T-cell (primary cell): ENCODE data around the gene BPIFA1. TPM values are rescaled to one million over a fixed set of nuclear protein-coding genes. Genes with fewer than 3 reads are reported as not detected.

Source experiments
- ATAC-seq, 4 experiments: fragments of 200-7000 bp in 3 of 4; fragments of 150-1000 bp in 1 of 4; cut with Tn5 transposase; replicated peaks in 1 of 4; 1 replicate in 3 of 4; 2 replicates in 1 of 4; pipeline ENCODE4 v1.10.0; 2021; ENCODE audit warnings: moderate library complexity in 3 of 4, mild to moderate bottlenecking in 2 of 4, moderate number of reproducible peaks in 1 of 4
- CTCF ChIA-PET, 2 donors: fragments of 300-600 bp; sonication (Branson Sonifier 250); formaldehyde crosslinking; loops; one replicate each; lab custom pipeline; 2022; ENCODE audit warnings: antibody characterized with exemption in 2 of 2; lab: Charles Lee
- POLR2A ChIA-PET, 2 donors: fragments of 300-600 bp; sonication (Branson Sonifier 250); formaldehyde crosslinking; loops; one replicate each; lab custom pipeline; 2022; ENCODE audit warnings: antibody characterized with exemption in 2 of 2; lab: Charles Lee
- DNase-seq, 35 experiments: peaks; one replicate each; pipeline versions ENCODE4 v3.0.0 to v3.0.0-alpha.2; 2013 to 2023
- H3K27ac ChIP-seq: one replicate; pipeline ENCODE4 v1.5.1; 2013; ENCODE audit warnings: low read length
- H3K27me3 ChIP-seq, 2 experiments: replicated peaks in 1 of 2; 1 replicate in 1 of 2; 2 replicates in 1 of 2; pipeline versions ENCODE4 v1.6.1 to v1.7.0; 2013; ENCODE audit warnings: low read length in 1 of 2, mixed read lengths in 1 of 2; ENCODE audit not compliant: control insufficient read depth in 2 of 2, insufficient read depth in 2 of 2; ENCODE audit errors: extremely low read depth in 1 of 2
- H3K36me3 ChIP-seq, 2 donors: 1 replicate in 1 of 2; 2 replicates in 1 of 2; pipeline versions ENCODE4 v1.6.1 to v1.7.0; 2013; ENCODE audit warnings: low read length in 1 of 2; ENCODE audit not compliant: control insufficient read depth in 2 of 2, insufficient read depth in 1 of 2; ENCODE audit errors: extremely low read depth in 1 of 2
- H3K4me1 ChIP-seq, 2 experiments: 1 replicate in 1 of 2; 2 replicates in 1 of 2; pipeline versions ENCODE4 v1.6.1 to v1.7.0; 2013; ENCODE audit warnings: low read length in 2 of 2, mixed read lengths in 1 of 2; ENCODE audit not compliant: insufficient read depth in 2 of 2, control insufficient read depth in 1 of 2; ENCODE audit errors: extremely low read depth in 1 of 2
- H3K4me3 ChIP-seq, 2 donors: 1 replicate in 1 of 2; 2 replicates in 1 of 2; pipeline versions ENCODE4 v1.5.1 to v1.7.0; 2013; ENCODE audit warnings: mild to moderate bottlenecking in 2 of 2, low read length in 1 of 2, moderate library complexity in 1 of 2; ENCODE audit not compliant: control insufficient read depth in 1 of 2; ENCODE audit errors: extremely low read depth in 1 of 2
- H3K9me3 ChIP-seq: 2 replicates; pipeline ENCODE4 v1.7.0; 2013
- H3K27ac Mint-ChIP-seq, 2 donors: one replicate each; pipeline ENCODE4 v1.8.0; 2020 to 2021; ENCODE audit warnings: mild to moderate bottlenecking in 2 of 2, mixed read lengths in 2 of 2
- H3K27me3 Mint-ChIP-seq, 2 donors: one replicate each; pipeline ENCODE4 v1.8.0; 2021 to 2022; ENCODE audit warnings: mixed read lengths in 2 of 2
- H3K36me3 Mint-ChIP-seq: one replicate; pipeline ENCODE4 v1.8.0; 2021; ENCODE audit warnings: mixed read lengths
- H3K4me1 Mint-ChIP-seq, 3 donors: one replicate each; pipeline ENCODE4 v1.8.0; 2020 to 2022; ENCODE audit warnings: mixed read lengths in 3 of 3, mild to moderate bottlenecking in 1 of 3
- H3K4me3 Mint-ChIP-seq, 3 donors: one replicate each; pipeline ENCODE4 v1.8.0; 2020 to 2022; ENCODE audit warnings: mild to moderate bottlenecking in 3 of 3, mixed read lengths in 3 of 3, moderate library complexity in 3 of 3
- H3K9me3 Mint-ChIP-seq, 3 donors: one replicate each; pipeline ENCODE4 v1.8.0; 2020 to 2022; ENCODE audit warnings: mixed read lengths in 3 of 3
- WGBS: methylation state at CpG from one replicate; pipeline ENCODE4 v1.1.5; 2013; ENCODE audit warnings: missing lambda C conversion rate; ENCODE audit not compliant: insufficient coverage; 5-methylcytosine and 5-hydroxymethylcytosine counted together
- total RNA-seq, 35 experiments: library from RNA in 6 of 35; stranded (reverse) in 6 of 35; fragments of 120-200 nt in 1 of 35; gene quantifications; one replicate each; pipeline versions ENCODE4 v1.2.1 to v1.2.4 and lab custom pipeline; 2013 to 2026

Gene BPIFA1
- total RNA-seq, 5 donors from 2014 or later (not counting 1 experiment from before 2014, with no cell fraction given), result not detected

- Mint-ChIP-seq H3K27me3 (peaks cover 30 to 48% of the 10 kb centered on the region in 2 donors), H3K4me1 (no peaks in the 10 kb centered on the region), H3K9me3 (no peaks in the 10 kb centered on the region), H3K4me3 (no peak overlapping the region), H3K36me3 (no peaks in the 10 kb centered on the region), H3K27ac (no peak overlapping the region)
- Histone ChIP-seq H3K9me3 (no peaks in the 10 kb centered on the region), H3K4me1 (no peaks in the 10 kb centered on the region), H3K36me3 (no peaks in the 10 kb centered on the region), H3K4me3 (no peak overlapping the region), H3K27ac (no peak overlapping the region), H3K27me3 (peaks cover 0 to 26% of the 10 kb centered on the region in 2 experiments)
- WGBS, result 8% methylated on average over 1 of the region's 3 CpGs
- ChIA-PET CTCF (no interaction called here), POLR2A (no interaction called here)
- ATAC-seq, result no peak
- no peak for DNase-seq
These were observed 31.9 kb downstream of the BPIFA1 start for GRCh38 chr20:33267701-33268100.

- CTCF ChIA-PET, result interaction anchor here in 1 of 2 donors (0.5 kb wide), 1 partner anchor 406 kb away, joined by 3 read pairs; no protein-coding TSS in a partner anchor
- Mint-ChIP-seq H3K36me3 (no peaks in the 10 kb centered on the region), H3K27me3 (peaks cover 29 to 39% of the 10 kb centered on the region in 2 donors), H3K4me1 (no peaks in the 10 kb centered on the region), H3K9me3 (no peaks in the 10 kb centered on the region), H3K4me3 (no peak overlapping the region), H3K27ac (no peak overlapping the region)
- no peaks in the 10 kb centered on the region for H3K9me3 ChIP-seq
- no peak overlapping the region for H3K27ac ChIP-seq
- DNase-seq (no peak), ATAC-seq (no peak)
- no peaks in the 10 kb centered on the region for H3K4me1 ChIP-seq
- POLR2A ChIA-PET, result no interaction called here
- H3K36me3 ChIP-seq, result no peaks in the 10 kb centered on the region
- peaks cover 0 to 23% of the 10 kb centered on the region in 2 experiments for H3K27me3 ChIP-seq
- 86% methylated on average over 9 of the region's 10 CpGs for WGBS
- H3K4me3 ChIP-seq, result no peak overlapping the region
These were observed 36.5 kb downstream of the BPIFA1 start for GRCh38 chr20:33272155-33272873.

- no peak overlapping the region for H3K4me3 ChIP-seq
- CTCF ChIA-PET, result no interaction called here
- Mint-ChIP-seq H3K4me1 (no peaks in the 10 kb centered on the region), H3K4me3 (no peak overlapping the region), H3K9me3 (no peaks in the 10 kb centered on the region), H3K27me3 (peaks cover 26 to 39% of the 10 kb centered on the region in 2 donors), H3K27ac (no peak overlapping the region), H3K36me3 (no peaks in the 10 kb centered on the region)
- H3K36me3 ChIP-seq, result no peaks in the 10 kb centered on the region
- peaks cover 0 to 26% of the 10 kb centered on the region in 2 experiments for H3K27me3 ChIP-seq
- 60% methylated on average over 5 of the region's 13 CpGs for WGBS
- H3K9me3 ChIP-seq, result no peaks in the 10 kb centered on the region
- no peaks in the 10 kb centered on the region for H3K4me1 ChIP-seq
- DNase-seq, result no peak
- POLR2A ChIA-PET, result no interaction called here
- no peak overlapping the region for H3K27ac ChIP-seq
- ATAC-seq, result peak in 1 of 4 experiments; percentile 23
These were observed 37.5 kb downstream of the BPIFA1 start for GRCh38 chr20:33273117-33273851.

DNA sequence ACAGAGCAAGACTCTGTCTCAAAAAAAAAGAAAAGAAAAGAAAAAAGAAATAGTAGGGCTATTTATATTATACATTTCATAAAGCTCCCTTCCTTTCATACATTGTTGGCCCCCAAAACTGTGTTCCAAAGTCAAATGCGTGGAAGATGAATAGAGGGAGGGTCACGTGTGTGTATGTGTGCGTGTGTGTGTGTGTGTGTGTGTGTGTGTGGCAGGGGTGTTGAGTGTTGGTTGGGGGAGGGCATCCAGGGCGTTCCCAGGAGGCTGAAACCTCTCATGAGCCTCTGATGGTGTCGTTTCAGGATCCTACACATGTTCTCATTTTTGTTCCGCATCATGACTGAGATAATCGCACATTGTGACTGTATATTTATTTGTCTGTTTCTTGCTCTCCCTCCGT, 39.4 kb downstream of the BPIFA1 start:
- Histone ChIP-seq H3K4me1 (no peaks in the 10 kb centered on the region), H3K4me3 (no peak overlapping the region), H3K9me3 (no peaks in the 10 kb centered on the region), H3K27me3 (peaks cover 0 to 24% of the 10 kb centered on the region in 2 experiments), H3K27ac (no peak overlapping the region), H3K36me3 (no peaks in the 10 kb centered on the region)
- Mint-ChIP-seq H3K36me3 (no peaks in the 10 kb centered on the region), H3K4me3 (no peak overlapping the region), H3K27ac (no peak overlapping the region), H3K27me3 (peaks cover 26 to 31% of the 10 kb centered on the region in 2 donors), H3K4me1 (no peaks in the 10 kb centered on the region), H3K9me3 (no peaks in the 10 kb centered on the region)
- WGBS, result 75% methylated on average over 4 of the region's 8 CpGs
- DNase-seq (no peak), ATAC-seq (no peak)
- CTCF ChIA-PET, result no interaction called here
- POLR2A ChIA-PET, result no interaction called here

- WGBS, result 80% methylated on average over 2 of the region's 3 CpGs
- ATAC-seq (no peak), DNase-seq (no peak)
- Histone ChIP-seq H3K27me3 (peaks cover 0 to 26% of the 10 kb centered on the region in 2 experiments), H3K4me3 (no peak overlapping the region), H3K9me3 (no peaks in the 10 kb centered on the region), H3K36me3 (no peaks in the 10 kb centered on the region), H3K4me1 (no peaks in the 10 kb centered on the region), H3K27ac (no peak overlapping the region)
- CTCF ChIA-PET, result no interaction called here
- H3K27ac Mint-ChIP-seq, result no peak overlapping the region
- peaks cover 20 to 31% of the 10 kb centered on the region in 2 donors for H3K27me3 Mint-ChIP-seq
- H3K9me3 Mint-ChIP-seq, result no peaks in the 10 kb centered on the region
- POLR2A ChIA-PET, result no interaction called here
- no peak overlapping the region for H3K4me3 Mint-ChIP-seq
- no peaks in the 10 kb centered on the region for H3K36me3 Mint-ChIP-seq
- H3K4me1 Mint-ChIP-seq, result no peaks in the 10 kb centered on the region
These were observed 40.1 kb downstream of the BPIFA1 start for GRCh38 chr20:33275871-33276270.

- Histone ChIP-seq H3K9me3 (no peaks in the 10 kb centered on the region), H3K4me1 (no peaks in the 10 kb centered on the region), H3K36me3 (no peaks in the 10 kb centered on the region), H3K27ac (no peak overlapping the region), H3K4me3 (no peak overlapping the region), H3K27me3 (peaks cover 0 to 29% of the 10 kb centered on the region in 2 experiments)
- CTCF ChIA-PET, result no interaction called here
- Mint-ChIP-seq H3K36me3 (no peaks in the 10 kb centered on the region), H3K4me1 (no peaks in the 10 kb centered on the region), H3K4me3 (no peak overlapping the region), H3K27me3 (peaks cover 14 to 27% of the 10 kb centered on the region in 2 donors), H3K9me3 (no peaks in the 10 kb centered on the region), H3K27ac (no peak overlapping the region)
- ATAC-seq (no peak), DNase-seq (no peak)
- POLR2A ChIA-PET, result no interaction called here
- 77% methylated on average over 10 of the region's 12 CpGs for WGBS
These were observed 40.7 kb downstream of the BPIFA1 start for GRCh38 chr20:33276303-33277113.
